SK-N-SH (cell line): ENCODE measurements around the gene NRARP.

Source experiments
- EZH2phosphoT487 ChIP-seq: fragments of 200-600 bp; sonication (generic); IDR thresholded peaks from 2 replicates; pipeline ENCODE4 v1.6.1; 2017; ENCODE audit warnings: low read depth, mixed run types, mild to moderate bottlenecking, antibody characterized with exemption, moderate library complexity, borderline replicate concordance
- NRF1 ChIP-seq: IDR thresholded peaks from 2 replicates; pipeline ENCODE4 v1.6.1; 2012; ENCODE audit warnings: low read depth, mild to moderate bottlenecking, low read length
- POLR2AphosphoS5 ChIP-seq: IDR thresholded peaks from 2 replicates; pipeline ENCODE4 v1.6.1; 2012; ENCODE audit warnings: low read depth, low read length
- REST ChIP-seq: IDR thresholded peaks from 2 replicates; pipeline ENCODE4 v1.6.1; 2012; ENCODE audit warnings: mild to moderate bottlenecking, low read depth, low read length, moderate library complexity
- SIN3A ChIP-seq: IDR thresholded peaks from 2 replicates; pipeline ENCODE4 v1.6.1; 2012; ENCODE audit warnings: low read depth, mild to moderate bottlenecking, low read length, moderate library complexity, borderline replicate concordance
- TF ChIP-seq, protein P1 (sequence below): fragments of 200-600 bp; sonication (generic); IDR thresholded peaks from 2 replicates; pipeline ENCODE4 v1.6.1; 2017; ENCODE audit warnings: antibody characterized with exemption, mild to moderate bottlenecking, moderate library complexity
- TF ChIP-seq, protein P2 (sequence below): IDR thresholded peaks from 2 replicates; pipeline ENCODE4 v1.4.0; 2012; ENCODE audit warnings: low read depth

GRCh38 chr9:137266162-137266527 lies 35.9 kb downstream of the NRARP start:
- no peak for TF ChIP-seq REST
- TF ChIP-seq, protein P1, sequence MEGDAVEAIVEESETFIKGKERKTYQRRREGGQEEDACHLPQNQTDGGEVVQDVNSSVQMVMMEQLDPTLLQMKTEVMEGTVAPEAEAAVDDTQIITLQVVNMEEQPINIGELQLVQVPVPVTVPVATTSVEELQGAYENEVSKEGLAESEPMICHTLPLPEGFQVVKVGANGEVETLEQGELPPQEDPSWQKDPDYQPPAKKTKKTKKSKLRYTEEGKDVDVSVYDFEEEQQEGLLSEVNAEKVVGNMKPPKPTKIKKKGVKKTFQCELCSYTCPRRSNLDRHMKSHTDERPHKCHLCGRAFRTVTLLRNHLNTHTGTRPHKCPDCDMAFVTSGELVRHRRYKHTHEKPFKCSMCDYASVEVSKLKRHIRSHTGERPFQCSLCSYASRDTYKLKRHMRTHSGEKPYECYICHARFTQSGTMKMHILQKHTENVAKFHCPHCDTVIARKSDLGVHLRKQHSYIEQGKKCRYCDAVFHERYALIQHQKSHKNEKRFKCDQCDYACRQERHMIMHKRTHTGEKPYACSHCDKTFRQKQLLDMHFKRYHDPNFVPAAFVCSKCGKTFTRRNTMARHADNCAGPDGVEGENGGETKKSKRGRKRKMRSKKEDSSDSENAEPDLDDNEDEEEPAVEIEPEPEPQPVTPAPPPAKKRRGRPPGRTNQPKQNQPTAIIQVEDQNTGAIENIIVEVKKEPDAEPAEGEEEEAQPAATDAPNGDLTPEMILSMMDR, result no peak
- TF ChIP-seq EZH2phosphoT487, result no peak
- no peak for TF ChIP-seq POLR2AphosphoS5
- TF ChIP-seq SIN3A, result no peak
- TF ChIP-seq NRF1, result no peak
- TF ChIP-seq, protein P2, sequence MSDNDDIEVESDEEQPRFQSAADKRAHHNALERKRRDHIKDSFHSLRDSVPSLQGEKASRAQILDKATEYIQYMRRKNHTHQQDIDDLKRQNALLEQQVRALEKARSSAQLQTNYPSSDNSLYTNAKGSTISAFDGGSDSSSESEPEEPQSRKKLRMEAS, result no peak
